LoVo (cell line): Measurements from ENCODE around the gene OTOL1.
A peak's percentile ranks its signal among the peaks of the same experiment; 100 is the strongest.
"Not testable (repeated sequence)": the region's sequence is repeated elsewhere in the genome, so short reads cannot be mapped to it uniquely, and the experiment has no call there.

Source experiments
- DNase-seq: peaks from one replicate; pipeline ENCODE4 v3.0.0-alpha.2; 2016; ENCODE audit warnings: low spot score

The OTOL1 gene

DNA sequence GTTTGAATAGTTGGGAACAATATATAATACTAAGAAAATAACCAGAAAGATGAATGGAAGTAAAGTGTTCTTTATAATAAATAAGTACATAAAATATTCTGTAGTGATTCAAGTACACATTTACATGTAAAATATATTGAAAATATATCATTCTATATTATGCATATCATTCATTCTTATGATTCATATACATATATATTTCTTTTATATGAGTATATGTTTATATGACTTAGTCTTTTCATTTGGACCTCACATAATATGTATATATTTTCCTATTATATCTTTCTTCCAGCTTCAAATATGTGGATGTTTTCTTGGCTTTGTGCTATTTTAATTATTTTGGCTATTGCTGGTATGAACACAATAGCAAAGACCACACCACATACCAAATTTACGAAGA lies at the start of gene OTOL1:
OTOL1 (plus strand) TSS at position 301 of the 400 bp plus-strand sequence; CDS start at position 301, 0 bp downstream.
- no peak for DNase-seq

DNA sequence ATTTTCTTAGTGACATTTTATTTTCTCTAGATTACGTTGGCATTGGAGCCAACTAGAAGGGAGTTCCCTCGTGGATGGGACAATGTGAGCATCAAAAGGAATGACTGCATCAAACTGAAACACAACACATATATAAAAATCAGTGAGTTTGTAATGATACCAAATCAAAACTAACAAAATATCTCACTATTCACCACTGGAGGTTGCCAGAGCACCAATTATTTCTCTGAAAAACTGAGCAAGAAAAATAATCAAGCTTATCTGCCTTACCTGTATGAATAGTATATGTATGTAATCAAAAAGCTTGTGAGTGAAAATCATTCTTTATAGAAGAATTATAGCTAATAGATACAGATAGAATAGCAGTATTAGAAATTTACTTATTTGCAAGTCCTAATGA lies 46.8 kb upstream of the OTOL1 start:
- no peak for DNase-seq

DNA sequence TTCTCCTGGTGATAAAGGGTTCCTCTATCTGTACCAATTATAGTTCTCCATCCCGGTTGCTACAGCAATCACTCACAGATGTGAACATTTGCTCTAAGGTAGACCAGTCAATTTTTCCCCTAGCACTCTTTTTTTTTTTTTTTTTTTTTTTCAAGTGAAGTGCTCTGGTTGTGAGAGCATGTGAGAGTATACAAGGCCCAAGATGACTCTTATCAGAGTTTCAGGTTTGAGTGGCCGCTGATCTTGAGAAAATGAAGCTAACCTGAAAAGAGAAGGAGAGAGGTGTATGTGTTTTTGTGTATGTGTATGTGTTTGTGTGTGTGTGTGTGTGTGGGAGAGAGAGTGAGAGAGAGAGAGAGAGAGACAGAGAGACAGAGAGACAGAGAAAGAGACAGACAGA lies 44.4 kb upstream of the OTOL1 start:
- DNase-seq = no peak

DNA sequence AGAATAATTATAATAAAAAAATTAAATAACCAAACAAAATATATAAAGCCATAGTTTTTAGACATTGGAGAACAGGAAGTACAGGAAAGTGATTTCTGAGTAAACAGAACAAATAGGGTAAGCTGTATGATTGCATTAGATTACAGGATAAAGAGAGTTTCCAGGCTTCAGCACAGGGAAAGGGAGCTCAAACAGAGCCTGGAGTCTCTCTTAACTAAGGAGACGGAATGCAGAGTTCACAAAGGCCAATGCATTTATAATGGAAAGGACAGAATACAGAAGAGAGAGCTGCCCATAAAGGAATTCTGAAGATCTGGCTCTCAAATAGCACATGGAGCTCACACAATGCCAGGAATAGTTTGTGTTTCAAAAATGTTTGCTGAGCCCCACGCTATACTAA lies 42.0 kb upstream of the OTOL1 start:
- DNase-seq = no peak

DNA sequence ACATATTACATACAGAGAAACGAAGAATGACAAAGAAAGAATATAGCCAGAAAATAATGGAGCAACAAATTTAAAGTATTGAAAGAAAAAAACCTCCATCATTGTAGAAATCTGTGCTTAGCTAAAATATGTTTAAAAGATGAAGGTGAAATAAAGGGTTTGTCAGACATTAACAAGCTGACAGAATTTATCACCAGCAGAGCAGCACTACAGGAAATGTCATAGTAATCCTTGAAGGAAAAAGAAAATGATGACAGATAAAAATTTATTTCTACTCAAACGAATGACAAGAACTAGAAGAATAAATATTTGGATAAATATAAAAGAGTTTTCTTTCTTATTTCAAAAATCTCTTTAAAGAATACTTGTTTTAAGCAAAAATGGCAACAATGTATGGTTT lies 40.6 kb upstream of the OTOL1 start:
- no peak for DNase-seq

DNA sequence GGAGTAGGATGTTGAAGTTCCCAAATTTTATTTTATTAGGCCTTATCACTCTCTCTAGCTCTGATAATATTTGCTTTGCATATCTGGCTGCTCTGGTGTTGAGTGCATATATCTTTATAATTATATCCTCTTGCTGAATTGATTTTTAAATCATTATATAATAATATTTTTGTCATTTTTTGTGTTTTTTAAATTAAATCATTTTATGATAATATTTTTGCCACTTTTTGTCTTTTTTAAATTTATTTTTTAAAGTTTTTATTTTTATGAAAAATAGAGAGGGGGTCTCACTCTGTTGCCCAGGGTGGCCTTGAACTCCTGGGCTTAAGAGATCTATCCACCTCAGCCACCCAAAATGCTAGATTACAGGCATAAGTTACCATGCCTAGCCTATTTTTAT lies 34.5 kb upstream of the OTOL1 start:
- no peak for DNase-seq

DNA sequence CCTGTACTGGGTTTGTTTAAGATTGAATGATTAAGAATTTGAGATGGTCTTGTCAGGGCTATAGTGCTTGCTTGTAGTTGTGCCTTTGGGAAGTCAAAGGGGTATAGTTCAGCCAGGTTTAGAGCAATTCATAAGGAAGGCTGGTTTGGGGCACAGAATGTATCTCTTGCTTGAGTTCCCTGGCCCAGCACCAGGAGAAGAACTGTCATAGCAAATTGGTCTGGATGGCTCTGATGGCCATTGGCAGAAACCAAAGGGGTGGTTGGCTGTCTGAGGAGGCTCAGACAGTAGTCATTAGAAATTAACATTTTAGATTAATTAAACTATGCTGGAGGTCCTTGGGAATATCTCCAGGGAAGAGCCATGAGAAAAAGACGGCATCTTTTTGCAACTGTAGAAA lies 25.4 kb upstream of the OTOL1 start:
- DNase-seq = no peak

DNA sequence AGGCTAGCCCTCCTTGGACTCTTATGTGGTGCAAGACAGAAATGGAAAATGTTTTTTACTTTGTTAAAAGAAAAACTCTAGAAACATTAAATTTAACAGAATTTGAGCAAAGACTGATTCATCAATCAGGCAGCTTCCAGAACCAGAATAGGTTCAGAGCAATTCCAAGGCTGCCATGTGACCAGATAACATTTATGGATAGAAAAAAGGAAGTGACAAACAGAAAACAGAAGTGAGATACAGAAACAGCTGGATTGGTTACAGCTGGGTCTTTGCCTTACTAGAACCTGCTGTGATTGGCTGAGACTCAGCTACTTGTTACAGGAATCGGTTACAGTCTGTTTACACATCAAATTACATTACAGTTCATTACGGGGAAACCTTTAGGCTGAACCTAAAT lies 22.5 kb upstream of the OTOL1 start:
- DNase-seq = no peak

DNA sequence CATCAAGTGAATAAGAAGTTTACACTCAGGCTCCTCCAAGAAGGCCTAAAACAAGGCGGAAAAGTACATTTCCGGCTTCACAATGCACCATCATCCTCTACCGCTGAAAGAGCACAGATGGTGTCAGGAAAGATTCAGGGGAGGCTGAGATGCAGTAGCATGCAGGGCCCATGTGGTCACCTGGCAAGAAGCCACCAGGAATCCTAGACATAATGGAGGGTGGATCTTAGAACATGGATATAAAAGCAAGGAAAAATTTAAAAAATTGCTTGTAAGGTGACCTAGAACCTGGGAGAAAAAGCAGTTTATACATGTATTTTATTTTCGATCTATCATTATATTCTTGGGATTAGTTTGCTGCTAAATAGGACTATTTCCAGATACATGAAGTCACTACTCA lies 21.9 kb upstream of the OTOL1 start:
- DNase-seq = no peak

DNA sequence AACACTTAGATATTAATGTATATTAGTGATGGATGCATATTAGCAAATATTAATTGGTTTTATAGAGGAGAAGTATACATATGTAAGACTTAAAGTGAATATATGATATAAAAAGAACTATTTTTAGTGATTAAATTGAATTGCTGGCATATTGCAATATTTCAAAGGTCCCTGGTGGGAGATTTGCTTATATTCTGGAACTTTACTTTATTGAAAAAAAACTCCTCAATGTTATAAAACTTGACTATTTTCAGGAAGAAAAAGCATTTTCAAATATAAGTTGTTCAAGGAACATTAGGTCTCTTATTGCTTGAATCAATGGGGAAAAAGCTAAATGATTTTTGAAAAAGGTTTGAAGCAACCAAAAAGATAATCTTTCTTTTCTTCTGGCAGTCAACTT lies 21.4 kb upstream of the OTOL1 start:
- DNase-seq = no peak

DNA sequence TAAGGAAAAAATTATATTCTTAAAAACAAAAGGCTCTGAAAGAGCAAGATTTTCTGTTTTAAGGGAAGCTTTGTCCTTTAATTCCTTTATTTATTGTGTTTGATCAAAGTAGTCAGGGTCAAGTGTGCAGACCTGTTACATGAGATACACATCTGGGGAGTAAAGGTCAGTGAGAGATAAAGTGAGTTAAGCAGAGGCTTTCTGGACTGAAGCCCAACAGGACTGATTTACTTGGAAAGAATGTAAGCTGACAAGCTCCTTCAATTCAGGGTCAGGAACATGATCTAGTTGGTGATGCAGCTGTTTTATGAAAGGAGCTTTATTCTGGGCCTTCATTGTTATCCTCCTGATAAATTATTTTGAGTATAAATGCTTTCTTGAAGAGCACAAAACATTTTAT lies 20.7 kb upstream of the OTOL1 start:
- peak; percentile 24 for DNase-seq

DNA sequence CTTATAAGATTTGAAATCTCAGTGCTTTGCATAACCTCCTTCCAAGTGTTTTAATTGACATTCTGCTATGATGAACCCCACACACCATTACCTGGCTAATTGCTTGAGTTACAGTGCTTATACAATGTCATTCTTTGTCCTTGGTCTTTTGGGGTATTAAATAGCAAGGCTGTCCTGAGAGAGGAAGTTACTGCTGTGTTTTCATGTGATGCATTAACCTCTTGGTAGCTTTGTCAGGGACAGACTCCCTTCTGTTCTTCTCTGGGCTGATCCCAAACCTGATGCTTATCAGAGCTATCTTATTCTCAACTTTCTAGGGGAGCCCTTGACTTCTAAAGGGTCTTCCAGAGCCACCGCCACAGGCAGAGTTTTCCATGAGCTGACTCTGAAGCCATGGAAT lies 12.4 kb upstream of the OTOL1 start:
- no peak for DNase-seq

DNA sequence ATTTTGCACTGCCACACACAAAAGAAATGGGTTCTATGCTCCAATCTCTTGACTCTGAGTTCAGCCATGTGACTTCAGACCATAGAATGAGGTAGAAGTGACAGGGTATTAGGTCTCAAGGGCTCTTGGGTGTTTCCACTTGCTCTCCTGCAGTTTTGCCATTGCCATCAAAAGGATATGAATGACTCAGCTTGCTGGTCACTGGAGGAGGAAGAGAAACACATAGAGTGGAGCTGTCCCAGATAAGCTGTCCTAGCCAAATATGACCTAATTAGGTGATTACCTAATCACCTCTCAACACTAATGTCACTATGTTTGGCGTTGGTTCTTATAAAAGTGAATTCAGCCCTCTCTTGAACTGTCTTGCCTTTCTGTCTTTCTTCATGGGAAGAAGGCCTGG lies 8.3 kb upstream of the OTOL1 start:
- DNase-seq = not testable (repeated sequence)

DNA sequence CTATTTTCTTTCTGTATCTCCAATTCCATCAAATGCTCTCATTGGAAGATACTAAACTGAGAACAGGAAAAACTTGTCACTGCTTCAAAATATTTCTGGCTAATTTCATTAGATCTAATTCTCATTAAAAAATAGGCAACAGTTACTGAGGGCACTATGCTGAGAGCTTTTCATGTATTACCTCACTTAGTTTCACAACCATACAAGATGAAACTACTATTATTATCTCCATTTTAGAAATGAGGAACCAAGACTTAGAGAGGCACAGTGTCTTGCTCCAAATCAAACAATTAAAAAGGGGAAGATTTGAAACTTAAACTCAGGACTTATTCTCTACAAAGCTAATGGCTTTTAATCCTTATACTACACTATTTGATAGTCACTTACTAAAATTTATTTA lies 7.2 kb upstream of the OTOL1 start:
- DNase-seq = no peak

DNA sequence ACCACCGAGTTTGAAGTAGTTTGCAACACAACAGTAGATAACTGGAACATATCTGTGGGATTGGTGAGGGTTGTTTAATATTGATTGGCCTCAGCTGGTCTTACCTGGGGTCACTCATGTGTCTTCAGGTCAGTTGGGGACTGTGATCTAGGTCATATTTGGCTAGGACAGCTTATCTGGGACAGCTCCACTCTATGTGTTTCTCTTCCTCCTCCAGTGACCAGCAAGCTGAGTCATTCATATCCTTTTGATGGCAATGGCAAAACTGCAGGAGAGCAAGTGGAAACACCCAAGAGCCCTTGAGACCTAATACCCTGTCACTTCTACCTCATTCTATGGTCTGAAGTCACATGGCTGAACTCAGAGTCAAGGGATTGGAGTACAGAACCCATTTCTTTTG lies 5.8 kb upstream of the OTOL1 start:
- not testable (repeated sequence) for DNase-seq

DNA sequence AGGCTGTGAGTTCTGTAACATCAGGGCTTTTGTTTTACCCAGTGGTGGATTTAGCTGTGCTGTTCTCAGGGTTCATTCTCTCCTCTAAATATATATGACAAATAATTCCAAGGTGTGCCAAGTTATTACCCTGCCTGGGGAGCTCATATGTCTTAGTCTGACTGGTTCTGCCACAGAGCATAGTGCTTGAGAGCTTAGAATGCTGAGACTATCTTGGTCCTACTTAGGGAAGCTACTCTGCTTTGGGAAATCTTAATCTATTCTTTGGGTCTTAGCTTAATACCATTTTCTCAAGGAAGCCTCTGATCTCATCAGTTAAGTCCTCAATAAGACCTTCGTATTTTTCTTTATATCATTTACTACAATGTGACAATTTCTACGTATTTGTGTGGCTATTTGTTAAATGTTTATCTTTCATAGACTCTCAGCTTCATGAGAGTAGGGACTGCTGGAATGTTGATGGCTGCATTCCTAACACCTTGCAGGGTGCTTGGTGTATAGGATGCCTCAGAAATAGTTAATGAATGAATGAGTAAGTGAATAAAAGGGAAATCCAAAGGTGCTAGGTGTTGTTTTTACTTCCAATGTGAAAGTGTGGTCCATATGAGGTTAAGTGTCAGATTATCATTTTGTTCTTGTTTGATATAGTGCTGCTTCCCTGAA lies 1.8 kb downstream of the OTOL1 start:
- DNase-seq = no peak

DNA sequence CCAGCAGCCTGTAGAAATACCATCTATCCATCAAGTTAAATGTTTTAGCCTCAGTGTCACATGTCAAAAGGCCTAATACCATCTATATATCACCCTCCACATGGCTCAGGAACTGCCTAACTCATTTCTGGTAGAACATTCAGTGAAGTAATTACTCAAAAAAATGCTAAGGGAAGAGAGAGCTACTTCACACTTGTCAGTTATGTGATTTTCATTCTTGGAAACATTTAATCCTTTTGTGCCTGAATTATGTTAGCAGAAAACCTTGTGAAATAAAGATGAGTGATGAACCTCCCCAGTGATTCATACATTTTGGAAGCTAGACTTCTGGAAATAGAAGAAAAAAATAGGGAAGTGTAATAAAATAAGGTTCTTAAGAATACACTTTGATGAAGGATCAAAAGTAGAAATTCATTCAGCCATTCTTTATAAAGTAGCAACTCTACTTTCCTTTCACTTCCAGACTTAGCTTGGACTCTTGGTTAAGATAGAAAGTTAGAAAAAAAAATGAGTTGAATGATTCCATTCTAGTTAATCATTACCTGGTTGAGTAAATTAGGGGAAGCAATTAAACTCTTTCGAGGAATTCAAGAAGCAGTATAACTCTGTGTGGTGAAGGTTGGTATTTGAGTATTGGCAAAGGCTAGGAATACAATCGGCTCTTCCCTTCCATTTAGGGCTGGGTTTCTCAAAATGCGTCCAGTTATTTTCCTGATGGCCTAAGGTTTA lies 3.6 kb downstream of the OTOL1 start:
- peak; percentile 57 for DNase-seq

DNA sequence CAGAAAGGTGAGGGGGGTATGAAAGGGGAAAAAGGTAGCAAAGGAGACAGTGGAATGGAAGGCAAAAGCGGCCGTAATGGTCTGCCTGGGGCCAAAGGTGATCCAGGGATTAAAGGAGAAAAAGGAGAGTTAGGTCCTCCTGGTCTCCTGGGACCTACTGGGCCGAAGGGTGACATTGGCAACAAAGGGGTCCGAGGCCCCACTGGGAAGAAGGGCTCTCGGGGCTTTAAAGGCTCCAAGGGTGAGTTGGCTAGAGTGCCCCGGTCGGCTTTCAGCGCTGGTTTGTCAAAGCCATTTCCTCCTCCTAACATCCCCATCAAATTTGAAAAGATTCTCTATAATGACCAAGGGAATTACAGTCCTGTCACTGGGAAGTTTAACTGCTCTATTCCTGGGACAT lies 6.7 kb downstream of the OTOL1 start:
- no peak for DNase-seq

DNA sequence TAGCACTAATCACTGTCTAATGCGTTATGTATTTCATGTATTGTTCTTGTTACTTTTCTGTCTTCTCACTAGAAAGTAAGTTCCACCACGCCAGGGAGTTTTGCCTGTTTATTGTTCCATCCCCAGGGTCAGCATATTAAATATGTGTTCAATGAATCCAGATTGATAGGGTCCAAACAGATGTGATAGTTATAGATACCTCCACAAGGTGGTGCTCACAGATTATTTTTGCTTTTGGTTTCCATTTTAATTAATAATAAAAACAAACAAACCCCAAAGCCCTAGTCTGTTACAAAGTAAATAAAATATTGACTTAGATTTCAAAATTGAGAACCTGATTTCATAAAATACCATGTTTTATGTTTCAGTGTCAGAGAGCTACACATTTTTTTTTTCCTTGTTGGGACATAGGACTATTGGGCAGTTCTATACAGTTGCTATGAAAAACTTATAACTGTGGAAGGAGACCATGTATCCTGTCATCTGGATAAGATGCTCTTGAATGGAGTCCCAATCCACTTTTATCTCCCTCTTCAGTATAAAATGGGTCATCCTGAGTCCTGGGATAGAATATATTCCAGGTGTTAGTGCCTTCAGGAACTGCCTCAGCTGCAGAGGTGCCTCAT lies 12.4 kb downstream of the OTOL1 start:
- peak; percentile 10 for DNase-seq

DNA sequence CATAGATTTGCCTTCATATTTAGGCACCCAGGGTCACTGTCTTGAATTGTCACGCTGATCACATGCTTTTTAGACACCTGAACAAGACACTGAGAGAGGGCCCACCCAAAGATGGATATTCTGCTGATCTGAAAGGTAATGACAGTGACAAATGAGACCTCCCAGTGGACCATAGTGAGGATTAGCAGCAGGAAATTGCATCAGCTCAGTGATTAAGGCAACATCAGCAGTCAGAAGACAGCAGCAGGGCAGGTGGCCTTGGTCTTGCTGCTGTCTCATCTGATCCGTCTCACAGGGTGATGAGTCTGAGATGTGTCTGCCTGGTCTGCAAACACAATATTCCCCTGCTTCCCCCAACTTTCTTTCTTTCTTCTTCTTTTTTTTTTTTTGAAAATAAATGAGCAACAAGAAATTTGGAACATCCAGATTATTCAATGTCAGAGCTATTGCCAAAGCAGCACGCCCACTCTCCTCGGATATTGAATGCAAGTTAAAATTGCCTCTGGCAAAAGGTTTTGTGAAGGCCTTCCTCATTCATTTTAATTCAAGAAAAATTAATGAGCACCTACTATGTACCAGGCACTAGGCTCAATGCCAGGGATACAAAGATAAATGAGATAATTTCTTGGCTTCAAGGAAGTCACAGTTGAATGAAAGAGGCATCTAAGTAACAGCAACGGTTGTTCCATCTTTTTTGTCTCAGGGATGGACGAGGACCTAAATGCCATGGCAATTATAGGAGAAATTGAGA lies 14.1 kb downstream of the OTOL1 start:
- DNase-seq = no peak

DNA sequence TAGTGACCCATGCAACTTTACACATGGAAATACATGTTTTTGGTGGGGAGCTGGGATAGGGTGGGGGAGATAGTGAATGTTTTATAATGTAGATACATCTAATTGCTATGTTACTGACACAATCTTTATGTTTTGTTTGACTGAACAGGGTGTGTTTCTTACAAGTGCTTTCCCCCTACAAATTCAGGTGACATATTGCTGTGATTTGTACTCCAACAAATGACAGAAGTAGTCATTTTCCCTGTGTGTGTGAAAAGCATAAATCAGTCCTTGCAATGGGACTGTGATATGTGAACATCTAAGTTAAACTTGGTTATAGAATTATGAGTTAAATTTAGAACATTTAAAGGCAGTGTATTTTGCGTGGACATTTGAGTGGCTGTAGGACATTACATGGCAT lies 27.3 kb downstream of the OTOL1 start:
- no peak for DNase-seq

DNA sequence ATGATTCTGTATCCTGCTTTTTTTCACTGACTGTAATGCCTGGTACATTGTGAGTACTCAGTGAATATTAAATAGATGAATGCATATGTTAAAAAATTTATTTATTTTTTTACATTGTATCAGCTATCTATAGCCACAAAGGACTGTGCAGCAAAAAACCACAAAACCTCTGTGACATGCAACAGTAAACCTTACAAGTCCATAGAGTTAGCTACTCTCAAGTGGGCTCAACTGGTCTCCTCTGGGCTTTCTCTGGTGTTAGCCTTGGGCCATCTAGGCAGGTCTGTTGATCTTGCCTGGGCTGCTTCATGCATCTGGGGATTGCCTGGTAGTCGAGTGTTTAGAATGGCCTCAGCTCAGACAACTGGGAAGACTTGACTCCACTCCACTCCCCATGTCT lies 35.3 kb downstream of the OTOL1 start:
- no peak for DNase-seq

DNA sequence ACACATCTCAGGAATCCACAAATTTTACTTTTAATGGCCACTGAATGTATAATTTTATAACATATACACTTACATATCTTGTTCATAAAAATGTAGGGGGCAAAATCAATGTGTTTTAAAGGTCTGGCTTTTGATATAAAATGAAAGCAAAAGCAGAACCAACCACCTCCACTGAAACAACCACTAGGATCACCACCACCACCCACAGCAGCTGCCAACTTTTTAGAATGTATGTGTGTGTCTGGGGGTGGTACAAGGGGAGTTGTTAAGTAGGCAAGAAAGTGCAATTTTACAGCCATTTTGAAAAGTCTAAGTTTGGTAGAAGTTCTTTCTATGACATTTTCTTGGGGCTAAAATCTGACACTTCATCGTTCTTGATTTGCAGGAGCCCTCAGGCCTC lies 44.0 kb downstream of the OTOL1 start:
- DNase-seq = no peak
